ENCODE measurements around the gene ETNK2. TPM values are rescaled to one million over a fixed set of nuclear protein-coding genes. Genes with fewer than 3 reads are reported as not detected.

Gene ETNK2
- total and polyA plus RNA-seq, 2 of the 8 experiments (the other 6 are each of a cell fraction or from before 2014, with no cell fraction given): 20.1 to 26.7 TPM

DNA sequence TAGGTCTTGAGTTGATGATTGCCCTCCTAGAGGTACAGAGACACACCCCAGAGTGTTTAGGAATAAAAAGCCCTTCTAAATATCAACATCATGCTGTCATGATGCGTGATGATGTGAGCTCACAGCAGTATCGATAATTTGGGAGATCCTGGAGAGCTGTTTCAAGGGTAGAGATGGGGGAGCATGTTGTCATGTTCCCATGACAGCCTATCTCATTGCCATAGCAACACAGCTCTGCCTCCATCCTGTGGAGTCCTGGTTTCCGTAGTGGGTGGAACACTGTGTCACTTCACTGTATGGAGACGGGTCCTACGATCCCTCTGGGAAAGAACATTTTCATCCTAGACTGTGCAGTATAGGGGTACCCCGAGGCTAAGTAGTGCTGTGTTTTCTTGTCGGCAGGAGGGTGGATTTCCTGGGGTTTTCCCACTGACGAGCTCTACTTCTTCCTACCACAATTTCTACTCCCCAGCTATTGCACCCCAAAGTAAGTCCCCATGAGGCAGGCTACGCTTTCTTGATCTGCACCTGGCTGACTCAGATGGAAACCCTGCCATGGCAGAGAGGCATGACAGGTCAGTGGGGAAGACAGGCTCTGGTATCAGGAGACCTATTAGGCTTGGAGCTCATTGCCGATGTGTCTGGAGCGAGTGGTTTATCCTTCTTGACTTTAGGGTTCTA is 37.3 kb upstream of the ETNK2 start (continued):
- no peak for TF ChIP-seq EP300 (IDR thresholded peaks at IDR 0.05; ENCODE audit: borderline replicate concordance in 1 of 2, low read depth in 2 of 2, low read length in 2 of 2)
